ENCODE results near the gene NTN3.
"Not testable (repeated sequence)": the region's sequence is repeated elsewhere in the genome, so short reads cannot be mapped to it uniquely, and the experiment has no call there.

Gene NTN3

GRCh38 chr16:2479996-2480395 lies 8.9 kb downstream of the NTN3 start:
- not testable (repeated sequence) for H3K4me3 Mint-ChIP-seq

GRCh38 chr16:2480948-2481347 lies 9.9 kb downstream of the NTN3 start:
- Mint-ChIP-seq H3K27ac (ENCODE audit: low read depth) (no peak overlapping the region), H3K36me3 (ENCODE audit: insufficient read depth) (no peaks in the 10 kb centered on the region), H3K27me3 (no peaks in the 10 kb centered on the region), H3K4me1 (peaks cover 48% of the 10 kb centered on the region), H3K9me3 (no peaks in the 10 kb centered on the region), H3K4me3 (no peak overlapping the region)
- DNase-seq (ENCODE audit: low spot score in 2 of 2) (no peak), ATAC-seq (replicated peaks; ENCODE audit: extremely low read depth, poor library complexity, severe bottlenecking) (no peak)

More at GRCh38 chr16:2479996-2480395, 8.9 kb downstream of the NTN3 start:
- ATAC-seq (replicated peaks; ENCODE audit: extremely low read depth, poor library complexity, severe bottlenecking); H3K36me3 Mint-ChIP-seq (ENCODE audit: insufficient read depth); H3K9me3 Mint-ChIP-seq; DNase-seq (ENCODE audit: low spot score in 2 of 2); H3K27me3 Mint-ChIP-seq; H3K27ac Mint-ChIP-seq (ENCODE audit: low read depth): not testable (repeated sequence)
- H3K4me1 Mint-ChIP-seq: peaks cover 45% of the 10 kb centered on the region

GRCh38 chr16:2481676-2482075 lies 10.6 kb downstream of the NTN3 start:
- ATAC-seq (replicated peaks; ENCODE audit: extremely low read depth, poor library complexity, severe bottlenecking): no peak

GRCh38 chr16:2482249-2482648 lies 11.2 kb downstream of the NTN3 start:
- Mint-ChIP-seq H3K4me3 (no peak overlapping the region), H3K36me3 (ENCODE audit: insufficient read depth) (no peaks in the 10 kb centered on the region), H3K27ac (ENCODE audit: low read depth) (no peak overlapping the region), H3K9me3 (no peaks in the 10 kb centered on the region), H3K4me1 (peaks cover 47% of the 10 kb centered on the region), H3K27me3 (no peaks in the 10 kb centered on the region)
- DNase-seq (ENCODE audit: low spot score in 2 of 2) (no peak), ATAC-seq (replicated peaks; ENCODE audit: extremely low read depth, poor library complexity, severe bottlenecking) (no peak)

More at GRCh38 chr16:2481676-2482075, 10.6 kb downstream of the NTN3 start:
- Mint-ChIP-seq H3K27ac (ENCODE audit: low read depth) (no peak overlapping the region), H3K36me3 (ENCODE audit: insufficient read depth) (no peaks in the 10 kb centered on the region), H3K4me1 (peaks cover 42% of the 10 kb centered on the region), H3K9me3 (no peaks in the 10 kb centered on the region), H3K4me3 (no peak overlapping the region), H3K27me3 (no peaks in the 10 kb centered on the region)
- no peak for DNase-seq (ENCODE audit: low spot score in 2 of 2)

- H3K27ac Mint-ChIP-seq (ENCODE audit: low read depth): peak overlapping the region; percentile 55
- DNase-seq (ENCODE audit: low spot score in 2 of 2) (no peak), ATAC-seq (replicated peaks; ENCODE audit: extremely low read depth, poor library complexity, severe bottlenecking) (no peak)
- no peaks in the 10 kb centered on the region for H3K27me3 Mint-ChIP-seq
- peaks cover 46% of the 10 kb centered on the region for H3K4me1 Mint-ChIP-seq
- no peaks in the 10 kb centered on the region for H3K9me3 Mint-ChIP-seq
- no peaks in the 10 kb centered on the region for H3K36me3 Mint-ChIP-seq (ENCODE audit: insufficient read depth)
- no peak overlapping the region for H3K4me3 Mint-ChIP-seq
Observed at GRCh38 chr16:2482708-2483534, 11.8 kb downstream of the NTN3 start.

- H3K4me1 Mint-ChIP-seq: peaks cover 41% of the 10 kb centered on the region
- no peak for DNase-seq (ENCODE audit: low spot score in 2 of 2)
- ATAC-seq (replicated peaks; ENCODE audit: extremely low read depth, poor library complexity, severe bottlenecking): no peak
- no peak overlapping the region for H3K27ac Mint-ChIP-seq (ENCODE audit: low read depth)
- H3K27me3 Mint-ChIP-seq: no peaks in the 10 kb centered on the region
- H3K9me3 Mint-ChIP-seq: no peaks in the 10 kb centered on the region
- no peak overlapping the region for H3K4me3 Mint-ChIP-seq
- H3K36me3 Mint-ChIP-seq (ENCODE audit: insufficient read depth): no peaks in the 10 kb centered on the region
Observed at GRCh38 chr16:2483939-2484897, 13.1 kb downstream of the NTN3 start.

- no peak for DNase-seq (ENCODE audit: low spot score in 2 of 2)
- H3K4me3 Mint-ChIP-seq: no peak overlapping the region
- H3K36me3 Mint-ChIP-seq (ENCODE audit: insufficient read depth): no peaks in the 10 kb centered on the region
- ATAC-seq (replicated peaks; ENCODE audit: extremely low read depth, poor library complexity, severe bottlenecking): no peak
- peaks cover 37% of the 10 kb centered on the region for H3K4me1 Mint-ChIP-seq
- no peaks in the 10 kb centered on the region for H3K27me3 Mint-ChIP-seq
- H3K9me3 Mint-ChIP-seq: no peaks in the 10 kb centered on the region
- no peak overlapping the region for H3K27ac Mint-ChIP-seq (ENCODE audit: low read depth)
Observed at GRCh38 chr16:2484898-2485508, 13.9 kb downstream of the NTN3 start.

GRCh38 chr16:2485811-2486507 lies 14.9 kb downstream of the NTN3 start:
- DNase-seq (ENCODE audit: low spot score in 2 of 2) (no peak), ATAC-seq (replicated peaks; ENCODE audit: extremely low read depth, poor library complexity, severe bottlenecking) (no peak)
- no peak overlapping the region for H3K4me3 Mint-ChIP-seq
- H3K4me1 Mint-ChIP-seq: peaks cover 31% of the 10 kb centered on the region
- H3K27ac Mint-ChIP-seq (ENCODE audit: low read depth): no peak overlapping the region
- no peaks in the 10 kb centered on the region for H3K36me3 Mint-ChIP-seq (ENCODE audit: insufficient read depth)
- no peaks in the 10 kb centered on the region for H3K9me3 Mint-ChIP-seq
- no peaks in the 10 kb centered on the region for H3K27me3 Mint-ChIP-seq

- DNase-seq (ENCODE audit: low spot score in 2 of 2): peak; percentile 52 to 71
- ATAC-seq (replicated peaks; ENCODE audit: extremely low read depth, poor library complexity, severe bottlenecking): peak; percentile 99
- no peaks in the 10 kb centered on the region for H3K36me3 Mint-ChIP-seq (ENCODE audit: insufficient read depth)
- peaks cover 30% of the 10 kb centered on the region for H3K4me1 Mint-ChIP-seq
- H3K27ac Mint-ChIP-seq (ENCODE audit: low read depth): peak overlapping the region; percentile 84
- peak overlapping the region; percentile 29 for H3K4me3 Mint-ChIP-seq
- H3K9me3 Mint-ChIP-seq: no peaks in the 10 kb centered on the region
- H3K27me3 Mint-ChIP-seq: no peaks in the 10 kb centered on the region
Observed at GRCh38 chr16:2486645-2487516, 15.8 kb downstream of the NTN3 start.

GRCh38 chr16:2487517-2487842 lies 16.4 kb downstream of the NTN3 start:
- Mint-ChIP-seq H3K27ac (ENCODE audit: low read depth) (peak overlapping the region; percentile 84), H3K36me3 (ENCODE audit: insufficient read depth) (peaks cover 2% of the 10 kb centered on the region), H3K9me3 (no peaks in the 10 kb centered on the region), H3K27me3 (no peaks in the 10 kb centered on the region), H3K4me3 (peak overlapping the region; percentile 29), H3K4me1 (peaks cover 24% of the 10 kb centered on the region)
- ATAC-seq (replicated peaks; ENCODE audit: extremely low read depth, poor library complexity, severe bottlenecking): no peak
- DNase-seq (ENCODE audit: low spot score in 2 of 2): no peak

GRCh38 chr16:2487903-2488531 lies 16.9 kb downstream of the NTN3 start:
- H3K27ac Mint-ChIP-seq (ENCODE audit: low read depth): peak overlapping the region; percentile 84
- no peak for ATAC-seq (replicated peaks; ENCODE audit: extremely low read depth, poor library complexity, severe bottlenecking)

More at GRCh38 chr16:2487903-2488531, 16.9 kb downstream of the NTN3 start:
- peak overlapping the region; percentile 29 for H3K4me3 Mint-ChIP-seq
- no peaks in the 10 kb centered on the region for H3K27me3 Mint-ChIP-seq
- peaks cover 19% of the 10 kb centered on the region for H3K4me1 Mint-ChIP-seq
- peaks cover 2% of the 10 kb centered on the region for H3K36me3 Mint-ChIP-seq (ENCODE audit: insufficient read depth)
- no peak for DNase-seq (ENCODE audit: low spot score in 2 of 2)
- H3K9me3 Mint-ChIP-seq: no peaks in the 10 kb centered on the region

All from central memory CD8-positive, alpha-beta T cell (primary cell).